ENCODE measurements around the gene OSBPL6.

The OSBPL6 gene

GRCh38 chr2:178193496-178193822, 853 bp upstream of the OSBPL6 start:
- CTCF ChIA-PET: interaction anchor here (0.5 to 0.9 kb wide), 3 partner anchors 16 to 219 kb away, joined by 3 to 6 read pairs (median 4); partner anchors contain the start of gene RBM45
- Histone ChIP-seq H3K27ac (ENCODE audit: extremely low read depth, low read depth, low read length) (peak overlapping the region; percentile 63; the same call in 1 of the 2 replicates), H3K9me3 (ENCODE audit: control insufficient read depth, insufficient read depth, low read depth, low read length) (no peaks in the 10 kb centered on the region), H3K4me3 (ENCODE audit: low read depth, low read length) (peak overlapping the region; percentile 91), H3K36me3 (ENCODE audit: control insufficient read depth in 2 of 2, insufficient read depth in 1 of 2, low read length in 2 of 2) (no peaks in the 10 kb centered on the region), H3K4me1 (ENCODE audit: control insufficient read depth, insufficient read depth, low read length) (peaks cover 4% of the 10 kb centered on the region; the same call in 1 of the 2 replicates)
- POLR2A ChIA-PET: no interaction called here
- TF ChIP-seq REPIN1 (tag by site-specific recombination; IDR thresholded peaks at IDR 0.05; ENCODE audit: low read depth): no peak
- no peak for TF ChIP-seq ATF2 (tag by site-specific recombination; IDR thresholded peaks at IDR 0.05; ENCODE audit: low read depth)
- no peak for TF ChIP-seq ZNF274 (IDR thresholded peaks at IDR 0.05; ENCODE audit: low read length)
- TF ChIP-seq ZNF274 (tag by site-specific recombination; IDR thresholded peaks at IDR 0.05; ENCODE audit: borderline replicate concordance): no peak
- TF ChIP-seq SCRT2 (tag by site-specific recombination; IDR thresholded peaks at IDR 0.05): 0 out of 2 replicates have a peak, but pooled peaks have one; percentile 1
- TF ChIP-seq PRDM1 (tag by site-specific recombination; IDR thresholded peaks at IDR 0.05): no peak
- TF ChIP-seq WT1 (tag by site-specific recombination; IDR thresholded peaks at IDR 0.05): 0 out of 2 replicates have a peak, but pooled peaks have one; percentile 16
- TF ChIP-seq INSM2 (tag by site-specific recombination; IDR thresholded peaks at IDR 0.05): 0 out of 2 replicates have a peak, but pooled peaks have one; percentile 10
- TF ChIP-seq ZNF398 (tag by site-specific recombination; IDR thresholded peaks at IDR 0.05): peak; percentile 35; the same call in 1 of the 2 replicates
- TF ChIP-seq ZNF148 (tag by site-specific recombination; IDR thresholded peaks at IDR 0.05; ENCODE audit: borderline replicate concordance): no peak
- no peak for TF ChIP-seq HIC1 (tag by site-specific recombination; IDR thresholded peaks at IDR 0.05)
- TF ChIP-seq ZNF366 (tag by site-specific recombination; conservative IDR thresholded peaks at IDR 0.05): 0 out of 2 replicates have a peak, but pooled peaks have one; percentile 6
- TF ChIP-seq SP3 (tag by site-specific recombination; IDR thresholded peaks at IDR 0.05): no peak

All from HEK293 (cell line).